Left lung (tissue), 10 donors: ENCODE results near the gene TPT1. TPM values are rescaled to one million over a fixed set of nuclear protein-coding genes. Genes with fewer than 3 reads are reported as not detected.
"Not testable (repeated sequence)": the region's sequence is repeated elsewhere in the genome, so short reads cannot be mapped to it uniquely, and the experiment has no call there.

Source experiments
- ATAC-seq: fragments of 200-7000 bp; cut with Tn5 transposase; one replicate; pipeline ENCODE4 v1.9.1; 2020; ENCODE audit warnings: moderate library complexity
- DNase-seq, 4 donors: peaks; one replicate each; pipeline ENCODE4 v3.0.0-alpha.2; 2013 to 2020
- H3K27ac ChIP-seq, 2 donors: fragments of 200-600 bp; sonication (generic) in 1 of 2; one replicate each; pipeline versions ENCODE4 v1.5.0 to v1.8.0; 2020 to 2021
- H3K27me3 ChIP-seq, 2 donors: fragments of 200-600 bp; sonication (generic) in 1 of 2; one replicate each; pipeline versions ENCODE4 v1.5.0 to v1.8.0; 2020 to 2021
- H3K36me3 ChIP-seq, 2 donors: fragments of 200-600 bp; sonication (generic) in 1 of 2; one replicate each; pipeline versions ENCODE4 v1.5.0 to v1.8.0; 2020 to 2021
- H3K4me1 ChIP-seq, 2 donors: fragments of 200-600 bp; one replicate each; pipeline ENCODE4 v1.8.0; 2021
- H3K4me3 ChIP-seq, 2 donors: fragments of 200-600 bp; sonication (generic) in 1 of 2; one replicate each; pipeline versions ENCODE4 v1.5.0 to v1.8.0; 2020 to 2021; ENCODE audit warnings: mild to moderate bottlenecking in 1 of 2
- H3K9me3 ChIP-seq, 2 donors: fragments of 200-600 bp; sonication (generic) in 1 of 2; one replicate each; pipeline versions ENCODE4 v1.5.0 to v1.8.0; 2020 to 2021
- intact Hi-C, 2 donors: fragments of 100-400 bp; cut with DNase I; formaldehyde crosslinking; loops; one replicate each; pipeline versions ENCODE4 v1.11.2 to v1.14.2; 2022
- polyA plus RNA-seq, 6 donors: library from polyadenylated mRNA; unstranded; fragments of 120-200 nt; gene quantifications; one replicate each; pipeline ENCODE4 v1.2.1, GENCODE V29; 2013; ENCODE audit not compliant: insufficient read length in 6 of 6
- total RNA-seq, 2 donors: library from RNA; stranded (reverse); fragmentation: NEBNext Ultra II Directional; extraction: Animal tissue kit (Norgen Biotek cat#: 25700); gene quantifications; one replicate each; pipeline ENCODE4 v1.2.1, GENCODE V29; 2021
- TF ChIP-seq, protein P1 (sequence below), 2 donors: fragments of 200-600 bp; sonication (generic) in 1 of 2; IDR thresholded peaks; one replicate each; pipeline versions ENCODE4 v1.5.0 to v1.8.0; 2021; ENCODE audit warnings: antibody characterized with exemption in 2 of 2
- donor health status: DM: no; HTN: yes; CAD: no.
- donor health status: DM: no; HTN: no; CAD: no.

The TPT1 gene
- total and polyA plus RNA-seq, 8 donors = 3,460 to 8,787 (median 8,139) TPM

DNA sequence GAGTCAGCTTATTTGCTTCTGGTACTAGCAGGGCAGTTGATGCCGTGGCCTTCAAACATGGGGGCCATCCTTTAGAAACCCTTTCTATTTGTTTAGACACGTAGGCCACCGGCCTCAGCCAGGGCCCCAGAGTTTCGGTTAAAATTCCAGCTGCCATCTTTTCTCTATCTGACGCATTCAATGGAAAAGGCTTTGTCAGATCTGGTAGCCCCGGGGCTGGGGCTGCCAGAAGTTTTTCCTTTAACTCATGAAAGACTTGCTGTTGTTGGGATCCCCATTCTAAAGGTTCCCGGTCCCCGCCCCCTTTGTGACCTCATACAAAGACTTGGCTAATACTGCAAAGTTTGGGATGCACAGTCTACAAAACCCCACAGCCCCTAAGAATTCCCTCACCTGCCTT lies 35.7 kb upstream of the TPT1 start:
- H3K27ac ChIP-seq, H3K36me3 ChIP-seq, H3K4me3 ChIP-seq, ATAC-seq, H3K4me1 ChIP-seq, H3K9me3 ChIP-seq, intact Hi-C loops, H3K27me3 ChIP-seq, DNase-seq: not testable (repeated sequence)

DNA sequence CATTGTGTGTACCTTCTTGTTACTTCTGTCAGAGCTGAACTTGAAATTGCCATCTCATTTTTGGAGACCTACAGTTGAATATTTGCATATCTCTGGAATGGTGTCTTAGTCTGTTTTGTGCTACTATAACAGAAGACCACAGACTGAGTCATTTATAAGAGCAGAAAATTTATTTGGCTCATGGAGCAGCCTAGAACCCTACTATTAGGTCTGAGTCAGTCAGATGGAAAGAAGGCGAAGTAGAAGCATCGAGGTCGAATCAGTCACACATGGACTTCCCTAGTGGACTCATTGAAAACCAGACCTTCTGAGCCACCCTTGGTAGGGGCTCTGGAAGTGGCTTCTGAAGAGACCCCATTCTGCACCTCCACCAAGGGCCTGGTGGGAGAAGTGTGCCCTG lies 33.9 kb upstream of the TPT1 start:
- DNase-seq (no peak), ATAC-seq (no peak)
- H3K27me3 ChIP-seq = no peaks in the 10 kb centered on the region
- peaks cover 0 to 11% of the 10 kb centered on the region in 2 donors for H3K4me1 ChIP-seq
- H3K36me3 ChIP-seq = no peaks in the 10 kb centered on the region
- no peak overlapping the region for H3K27ac ChIP-seq
- TF ChIP-seq, protein P1, sequence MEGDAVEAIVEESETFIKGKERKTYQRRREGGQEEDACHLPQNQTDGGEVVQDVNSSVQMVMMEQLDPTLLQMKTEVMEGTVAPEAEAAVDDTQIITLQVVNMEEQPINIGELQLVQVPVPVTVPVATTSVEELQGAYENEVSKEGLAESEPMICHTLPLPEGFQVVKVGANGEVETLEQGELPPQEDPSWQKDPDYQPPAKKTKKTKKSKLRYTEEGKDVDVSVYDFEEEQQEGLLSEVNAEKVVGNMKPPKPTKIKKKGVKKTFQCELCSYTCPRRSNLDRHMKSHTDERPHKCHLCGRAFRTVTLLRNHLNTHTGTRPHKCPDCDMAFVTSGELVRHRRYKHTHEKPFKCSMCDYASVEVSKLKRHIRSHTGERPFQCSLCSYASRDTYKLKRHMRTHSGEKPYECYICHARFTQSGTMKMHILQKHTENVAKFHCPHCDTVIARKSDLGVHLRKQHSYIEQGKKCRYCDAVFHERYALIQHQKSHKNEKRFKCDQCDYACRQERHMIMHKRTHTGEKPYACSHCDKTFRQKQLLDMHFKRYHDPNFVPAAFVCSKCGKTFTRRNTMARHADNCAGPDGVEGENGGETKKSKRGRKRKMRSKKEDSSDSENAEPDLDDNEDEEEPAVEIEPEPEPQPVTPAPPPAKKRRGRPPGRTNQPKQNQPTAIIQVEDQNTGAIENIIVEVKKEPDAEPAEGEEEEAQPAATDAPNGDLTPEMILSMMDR (IDR thresholded peaks at IDR 0.05) = no peak
- intact Hi-C loops = no loop called here
- H3K9me3 ChIP-seq = no peaks in the 10 kb centered on the region
- H3K4me3 ChIP-seq = no peak overlapping the region

DNA sequence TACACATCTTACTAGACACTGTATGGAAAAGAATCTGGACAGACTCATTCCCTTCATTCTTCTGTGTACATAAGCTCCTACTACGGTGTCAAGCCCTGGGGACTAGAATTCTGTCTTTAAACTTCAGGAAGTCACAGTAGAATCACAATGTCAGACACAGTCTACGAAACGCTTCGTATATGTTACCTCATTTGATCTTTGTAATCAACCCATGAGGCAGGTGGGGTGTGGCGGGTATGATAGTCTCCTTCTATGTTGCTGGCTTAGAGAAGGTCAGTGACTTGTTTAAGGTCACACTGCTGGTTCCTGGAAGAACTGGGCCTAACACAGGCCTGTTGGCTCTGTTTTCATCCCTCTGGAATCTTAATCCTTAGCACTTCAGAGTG lies 32.2 kb upstream of the TPT1 start:
- DNase-seq = no peak
- Histone ChIP-seq H3K4me1 (peaks cover 0 to 18% of the 10 kb centered on the region in 2 donors), H3K4me3 (no peak overlapping the region), H3K27me3 (no peaks in the 10 kb centered on the region), H3K9me3 (no peaks in the 10 kb centered on the region), H3K27ac (no peak overlapping the region), H3K36me3 (no peaks in the 10 kb centered on the region)
- no peak for ATAC-seq
- TF ChIP-seq, protein P1 (IDR thresholded peaks at IDR 0.05) = no peak
- intact Hi-C loops = no loop called here

DNA sequence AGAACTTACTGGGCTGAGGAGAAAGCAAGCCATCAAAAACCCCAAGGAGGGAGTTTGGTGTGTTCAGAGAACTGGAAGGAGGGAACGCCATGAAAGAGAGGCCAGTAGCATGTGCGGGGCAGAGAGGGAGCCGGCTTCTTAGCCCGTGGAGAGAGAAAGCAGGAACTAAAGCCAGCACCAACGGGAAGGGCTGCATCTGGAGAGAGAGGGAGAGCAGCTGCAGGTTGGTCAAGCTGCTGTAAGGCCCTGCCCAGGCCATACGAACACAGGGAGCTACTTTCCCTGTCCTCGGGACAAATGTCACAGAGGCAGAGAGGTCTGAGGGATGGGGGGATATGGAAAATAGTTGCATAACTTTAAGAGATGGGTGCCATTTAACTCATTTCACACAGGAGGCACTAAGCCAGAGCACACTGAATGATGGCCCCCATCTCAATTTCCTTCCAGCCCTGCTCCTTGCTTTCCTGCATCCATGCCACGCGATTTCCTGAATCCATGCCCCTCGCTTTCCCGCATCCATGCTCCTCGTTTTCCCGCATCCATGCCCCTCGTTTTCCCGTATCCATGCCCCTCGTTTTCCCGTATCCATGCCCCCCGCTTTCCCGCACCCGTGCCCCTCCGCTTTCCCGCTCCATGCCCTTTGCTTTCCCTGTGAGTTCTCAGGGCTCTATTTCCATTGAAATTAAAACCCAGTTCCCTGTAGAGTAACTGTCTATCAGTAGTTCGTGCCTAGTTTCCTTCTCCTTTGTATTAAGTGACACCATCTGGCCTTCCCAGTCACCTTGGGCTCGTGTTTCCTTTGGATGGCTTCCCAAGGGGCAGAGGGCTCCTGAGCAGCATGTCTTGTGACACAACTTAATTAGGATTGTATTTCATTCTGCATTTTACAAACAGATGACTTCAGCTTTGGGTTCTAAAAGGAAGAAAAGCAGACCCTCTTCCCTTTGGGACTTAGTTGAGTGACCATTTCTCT lies 31.5 kb upstream of the TPT1 start:
- DNase-seq (no peak), ATAC-seq (no peak)
- Histone ChIP-seq H3K4me3 (no peak overlapping the region), H3K27ac (no peak overlapping the region), H3K4me1 (peaks cover 0 to 25% of the 10 kb centered on the region in 2 donors), H3K27me3 (no peaks in the 10 kb centered on the region), H3K9me3 (no peaks in the 10 kb centered on the region), H3K36me3 (no peaks in the 10 kb centered on the region)
- intact Hi-C loops = no loop called here
- TF ChIP-seq, protein P1 (IDR thresholded peaks at IDR 0.05) = no peak

DNA sequence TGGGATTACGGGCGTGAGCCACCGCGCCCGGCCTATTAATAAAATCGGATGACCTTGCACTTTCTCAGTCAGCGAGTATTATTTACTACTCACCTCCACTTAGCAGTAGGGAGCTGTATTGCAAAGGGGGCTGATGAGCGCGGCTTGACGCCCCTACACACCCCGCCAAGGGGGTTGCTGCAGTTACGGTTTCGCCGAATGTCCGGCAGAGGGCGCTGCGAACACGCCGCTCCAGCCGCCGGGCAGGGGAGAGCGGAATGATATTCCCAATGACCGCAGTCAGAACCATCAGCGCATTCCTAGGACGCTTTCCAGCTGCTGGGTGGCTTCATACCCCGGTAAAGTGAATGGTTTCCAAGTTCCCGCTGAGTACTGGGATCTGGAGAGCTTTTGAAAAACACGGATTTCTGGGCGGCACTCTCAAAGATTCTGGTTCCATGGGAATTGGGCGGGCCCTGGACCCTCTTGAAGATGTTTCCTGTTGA lies 30.0 kb upstream of the TPT1 start:
- Histone ChIP-seq H3K4me1 (peaks cover 0 to 28% of the 10 kb centered on the region in 2 donors), H3K4me3 (no peak overlapping the region), H3K9me3 (no peaks in the 10 kb centered on the region), H3K27ac (no peak overlapping the region), H3K36me3 (no peaks in the 10 kb centered on the region), H3K27me3 (no peaks in the 10 kb centered on the region)
- intact Hi-C loops = no loop called here
- DNase-seq (peak; percentile 47 to 93 (median 70)), ATAC-seq (peak; percentile 86)
- TF ChIP-seq, protein P1 (IDR thresholded peaks at IDR 0.05) = peak; percentile 88 to 93
